ENCODE measurements around the gene SPACA4. TPM values are rescaled to one million over a fixed set of nuclear protein-coding genes. Genes with fewer than 3 reads are reported as not detected.

Gene SPACA4
- total RNA-seq, 1 experiment from 2014 or later = not detected

DNA sequence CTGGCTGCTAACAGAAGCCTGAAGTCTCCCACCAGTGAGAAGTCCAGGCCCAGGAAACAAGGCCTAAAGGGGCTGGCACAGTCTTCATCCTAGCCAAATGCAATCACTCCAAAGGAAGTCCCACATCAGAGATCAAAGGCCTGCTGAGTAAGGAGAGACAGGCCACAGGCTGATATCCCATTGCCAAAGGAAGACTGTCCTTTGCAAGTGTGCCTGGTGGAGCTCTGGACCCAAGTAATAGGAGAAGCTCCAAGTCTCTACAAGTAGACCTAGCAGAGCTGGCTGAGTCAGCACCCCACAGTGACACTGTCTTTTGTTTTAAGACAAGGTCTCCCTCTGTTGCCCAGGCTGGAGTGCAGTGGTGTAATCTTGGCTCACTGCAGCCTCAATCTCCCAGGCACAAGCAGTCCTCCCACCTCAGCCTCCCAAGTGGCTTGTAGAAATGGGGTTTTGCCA is 26.2 kb downstream of the SPACA4 start:
- Mint-ChIP-seq H3K27ac (ENCODE audit: low read depth, unreplicated experiment) (no peak overlapping the region), H3K27me3 (ENCODE audit: insufficient read depth, unreplicated experiment) (no peaks in the 10 kb centered on the region), H3K36me3 (ENCODE audit: insufficient read depth, unreplicated experiment) (peaks cover 17% of the 10 kb centered on the region), H3K9me3 (ENCODE audit: unreplicated experiment) (no peaks in the 10 kb centered on the region), H3K4me1 (ENCODE audit: insufficient read depth, unreplicated experiment) (peaks cover 17% of the 10 kb centered on the region), H3K4me3 (ENCODE audit: unreplicated experiment) (no peak overlapping the region)
- intact Hi-C loops (cut with micrococcal nuclease) = no loop called here
- peak; percentile 75 for DNase-seq (ENCODE audit: unreplicated experiment)
- CTCF ChIA-PET = interaction anchor here (0.5 to 2.2 kb wide), 5 partner anchors 11 to 143 kb away, joined by 4 to 10 read pairs (median 7); partner anchors contain the start of genes RPL18 and SPHK2
- POLR2A ChIA-PET = interaction anchor here (0.7 to 5.4 kb wide), 6 partner anchors 9 to 186 kb away, joined by 3 to 108 read pairs (median 4); partner anchors contain the start of genes CA11, FAM83E, RPL18 and SPHK2
- BruUV-seq (replicated peaks) = no TSS peak
- TF ChIP-seq, protein P1, sequence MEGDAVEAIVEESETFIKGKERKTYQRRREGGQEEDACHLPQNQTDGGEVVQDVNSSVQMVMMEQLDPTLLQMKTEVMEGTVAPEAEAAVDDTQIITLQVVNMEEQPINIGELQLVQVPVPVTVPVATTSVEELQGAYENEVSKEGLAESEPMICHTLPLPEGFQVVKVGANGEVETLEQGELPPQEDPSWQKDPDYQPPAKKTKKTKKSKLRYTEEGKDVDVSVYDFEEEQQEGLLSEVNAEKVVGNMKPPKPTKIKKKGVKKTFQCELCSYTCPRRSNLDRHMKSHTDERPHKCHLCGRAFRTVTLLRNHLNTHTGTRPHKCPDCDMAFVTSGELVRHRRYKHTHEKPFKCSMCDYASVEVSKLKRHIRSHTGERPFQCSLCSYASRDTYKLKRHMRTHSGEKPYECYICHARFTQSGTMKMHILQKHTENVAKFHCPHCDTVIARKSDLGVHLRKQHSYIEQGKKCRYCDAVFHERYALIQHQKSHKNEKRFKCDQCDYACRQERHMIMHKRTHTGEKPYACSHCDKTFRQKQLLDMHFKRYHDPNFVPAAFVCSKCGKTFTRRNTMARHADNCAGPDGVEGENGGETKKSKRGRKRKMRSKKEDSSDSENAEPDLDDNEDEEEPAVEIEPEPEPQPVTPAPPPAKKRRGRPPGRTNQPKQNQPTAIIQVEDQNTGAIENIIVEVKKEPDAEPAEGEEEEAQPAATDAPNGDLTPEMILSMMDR (IDR thresholded peaks at IDR 0.05; ENCODE audit: unreplicated experiment) = no peak

DNA sequence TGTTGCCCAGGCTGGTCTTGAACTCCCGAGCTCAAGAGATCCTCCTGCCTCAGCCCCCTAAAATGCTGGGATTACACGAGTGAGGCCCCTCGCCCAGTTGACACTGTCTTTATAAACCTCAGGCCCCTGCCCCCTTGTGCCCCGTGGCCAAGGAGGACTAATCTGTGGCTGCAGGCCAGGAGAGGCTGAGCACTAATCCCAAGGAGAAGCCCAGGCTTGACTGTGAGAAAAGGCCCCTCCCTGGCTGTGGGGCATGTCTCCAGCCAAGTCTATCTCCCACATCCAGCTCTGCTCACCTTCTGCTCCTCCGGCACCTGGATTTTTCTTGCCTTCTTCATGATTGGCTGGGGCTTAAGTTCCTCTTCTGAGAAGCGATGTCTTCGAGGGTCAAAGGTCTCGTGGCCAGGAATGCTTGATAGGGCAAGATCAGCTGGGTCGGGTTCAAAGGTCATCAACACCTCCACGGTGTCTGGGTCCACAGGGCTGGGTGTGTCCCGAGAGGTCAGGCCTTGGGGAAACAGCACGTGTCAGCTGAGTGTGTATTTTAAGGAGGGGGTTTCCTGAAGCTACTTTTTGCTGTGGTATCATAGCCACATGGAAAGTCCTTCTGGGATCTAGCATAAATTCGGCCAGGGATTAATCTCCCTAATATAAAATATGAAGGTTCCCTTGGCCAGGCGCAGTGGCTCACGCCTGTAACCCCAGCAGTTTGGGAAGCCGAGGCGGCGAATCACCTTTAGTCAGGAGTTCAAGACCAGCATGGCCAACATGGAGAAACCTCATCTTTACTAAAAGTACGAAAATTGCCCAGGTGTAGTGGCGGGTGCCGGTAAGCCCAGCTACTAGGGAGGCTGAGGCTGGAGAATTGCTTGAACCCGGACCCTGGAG is 26.9 kb downstream of the SPACA4 start:
- POLR2A ChIA-PET = interaction anchor here (0.7 to 5.4 kb wide), 12 partner anchors 10 to 1032 kb away, joined by 3 to 108 read pairs (median 3); partner anchors contain the start of genes BCL2L12, CA11, FAM83E and IRF3
- Mint-ChIP-seq H3K36me3 (ENCODE audit: insufficient read depth, unreplicated experiment) (peaks cover 20% of the 10 kb centered on the region), H3K4me3 (ENCODE audit: unreplicated experiment) (no peak overlapping the region), H3K4me1 (ENCODE audit: insufficient read depth, unreplicated experiment) (peaks cover 20% of the 10 kb centered on the region), H3K27ac (ENCODE audit: low read depth, unreplicated experiment) (no peak overlapping the region), H3K27me3 (ENCODE audit: insufficient read depth, unreplicated experiment) (no peaks in the 10 kb centered on the region), H3K9me3 (ENCODE audit: unreplicated experiment) (no peaks in the 10 kb centered on the region)
- intact Hi-C loops (cut with micrococcal nuclease) = loop anchor here (2.0 kb wide), 1 partner anchor 15 kb away; the partner anchor contains the start of genes RPL18 and SPHK2
- CTCF ChIA-PET = interaction anchor here (1.2 to 2.2 kb wide), 5 partner anchors 11 to 242 kb away, joined by 3 to 10 read pairs (median 7); partner anchors contain the start of genes RPL18 and SPHK2
- TF ChIP-seq, protein P1 (IDR thresholded peaks at IDR 0.05; ENCODE audit: unreplicated experiment) = no peak
- BruUV-seq (replicated peaks) = no TSS peak
- no peak for DNase-seq (ENCODE audit: unreplicated experiment)

DNA sequence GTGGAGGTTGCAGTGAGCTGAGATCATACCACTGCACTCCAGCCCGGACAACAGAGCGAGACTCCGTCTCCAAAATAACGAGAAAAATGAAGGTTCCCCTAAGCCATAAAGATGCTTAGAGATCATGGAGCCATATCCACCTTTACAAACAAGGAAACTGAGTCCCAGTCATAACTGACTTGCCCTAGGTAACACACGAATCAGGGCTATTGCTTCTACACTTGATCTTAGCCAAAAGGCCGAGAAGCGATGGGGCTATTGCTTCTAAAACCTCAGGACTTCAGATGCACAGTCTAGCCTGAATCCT is 27.4 kb downstream of the SPACA4 start:
- BruUV-seq (replicated peaks) = no TSS peak
- no peaks in the 10 kb centered on the region for H3K9me3 Mint-ChIP-seq (ENCODE audit: unreplicated experiment)
- H3K4me1 Mint-ChIP-seq (ENCODE audit: insufficient read depth, unreplicated experiment) = peaks cover 26% of the 10 kb centered on the region
- peaks cover 17% of the 10 kb centered on the region for H3K36me3 Mint-ChIP-seq (ENCODE audit: insufficient read depth, unreplicated experiment)
- ChIA-PET CTCF (interaction anchor here (0.6 to 2.1 kb wide), 5 partner anchors 15 to 242 kb away, joined by 3 to 9 read pairs (median 4); partner anchors contain the start of genes RPL18 and SPHK2), POLR2A (interaction anchor here (0.5 to 5.4 kb wide), 15 partner anchors 9 to 1031 kb away, joined by 3 to 108 read pairs (median 3); partner anchors contain the start of genes BCL2L12, CA11, FAM83E and GYS1)
- intact Hi-C loops (cut with micrococcal nuclease) = loop anchor here (2.0 kb wide), 1 partner anchor 15 kb away; the partner anchor contains the start of genes RPL18 and SPHK2
- no peak for DNase-seq (ENCODE audit: unreplicated experiment)
- H3K4me3 Mint-ChIP-seq (ENCODE audit: unreplicated experiment) = peak overlapping the region; percentile 91
- TF ChIP-seq, protein P1 (IDR thresholded peaks at IDR 0.05; ENCODE audit: unreplicated experiment) = no peak
- H3K27ac Mint-ChIP-seq (ENCODE audit: low read depth, unreplicated experiment) = no peak overlapping the region
- H3K27me3 Mint-ChIP-seq (ENCODE audit: insufficient read depth, unreplicated experiment) = no peaks in the 10 kb centered on the region

Measured in MCF 10A (cell line).